ENCODE data around the gene CALHM3.

The CALHM3 gene

GRCh38 chr10:103470761-103471653 lies 8.0 kb downstream of the CALHM3 start:
- no peak for TF ChIP-seq CTCF (IDR thresholded peaks at IDR 0.05)
- no peak overlapping the region for H3K4me3 Mint-ChIP-seq

GRCh38 chr10:103469201-103469600 lies 9.8 kb downstream of the CALHM3 start:
- H3K9me3 Mint-ChIP-seq, result no peaks in the 10 kb centered on the region
- peaks cover 19% of the 10 kb centered on the region for H3K4me1 Mint-ChIP-seq
- TF ChIP-seq CTCF (IDR thresholded peaks at IDR 0.05), result no peak
- peak overlapping the region; percentile 1 for H3K27ac Mint-ChIP-seq
- peaks cover 16% of the 10 kb centered on the region for H3K27me3 Mint-ChIP-seq (ENCODE audit: low read depth, poor library complexity)
- no peak for DNase-seq
- no peak overlapping the region for H3K4me3 Mint-ChIP-seq
- H3K36me3 Mint-ChIP-seq (ENCODE audit: low read depth), result no peaks in the 10 kb centered on the region

More at GRCh38 chr10:103470761-103471653, 8.0 kb downstream of the CALHM3 start:
- no peaks in the 10 kb centered on the region for H3K9me3 Mint-ChIP-seq
- DNase-seq, result no peak
- H3K4me1 Mint-ChIP-seq, result peaks cover 22% of the 10 kb centered on the region
- H3K36me3 Mint-ChIP-seq (ENCODE audit: low read depth), result no peaks in the 10 kb centered on the region
- H3K27ac Mint-ChIP-seq, result no peak overlapping the region
- peaks cover 15% of the 10 kb centered on the region for H3K27me3 Mint-ChIP-seq (ENCODE audit: low read depth, poor library complexity)

- Mint-ChIP-seq H3K4me1 (peaks cover 19% of the 10 kb centered on the region), H3K4me3 (no peak overlapping the region), H3K9me3 (no peaks in the 10 kb centered on the region), H3K36me3 (ENCODE audit: low read depth) (no peaks in the 10 kb centered on the region), H3K27me3 (ENCODE audit: low read depth, poor library complexity) (peaks cover 19% of the 10 kb centered on the region), H3K27ac (no peak overlapping the region)
- no peak for TF ChIP-seq CTCF (IDR thresholded peaks at IDR 0.05)
- DNase-seq, result no peak
Observed at GRCh38 chr10:103467406-103467805, 11.6 kb downstream of the CALHM3 start.

- no peak for TF ChIP-seq CTCF (IDR thresholded peaks at IDR 0.05)
- H3K4me1 Mint-ChIP-seq, result peaks cover 15% of the 10 kb centered on the region
- peaks cover 19% of the 10 kb centered on the region for H3K27me3 Mint-ChIP-seq (ENCODE audit: low read depth, poor library complexity)
- H3K9me3 Mint-ChIP-seq, result no peaks in the 10 kb centered on the region
- no peak overlapping the region for H3K4me3 Mint-ChIP-seq
- no peaks in the 10 kb centered on the region for H3K36me3 Mint-ChIP-seq (ENCODE audit: low read depth)
- DNase-seq, result no peak
- H3K27ac Mint-ChIP-seq, result no peak overlapping the region
Observed at GRCh38 chr10:103466734-103467133, 12.3 kb downstream of the CALHM3 start.

GRCh38 chr10:103465411-103466179 lies 13.4 kb downstream of the CALHM3 start:
- Mint-ChIP-seq H3K4me1 (peaks cover 13% of the 10 kb centered on the region), H3K9me3 (no peaks in the 10 kb centered on the region), H3K27ac (no peak overlapping the region), H3K36me3 (ENCODE audit: low read depth) (no peaks in the 10 kb centered on the region), H3K27me3 (ENCODE audit: low read depth, poor library complexity) (peaks cover 14% of the 10 kb centered on the region), H3K4me3 (no peak overlapping the region)
- TF ChIP-seq CTCF (IDR thresholded peaks at IDR 0.05), result no peak
- no peak for DNase-seq
